Ishikawa (cell line): ENCODE measurements around the gene PLCH1.

ENCODE experiments used
- CEBPB ChIP-seq: IDR thresholded peaks from 2 replicates; pipeline ENCODE4 v1.6.1; 2012
- CREB1 ChIP-seq: IDR thresholded peaks from 2 replicates; pipeline ENCODE4 v1.6.1; 2012; ENCODE audit warnings: low read depth
- EGR1 ChIP-seq: IDR thresholded peaks from 2 replicates; pipeline ENCODE4 v1.6.1; 2012
- EP300 ChIP-seq: IDR thresholded peaks from 2 replicates; pipeline ENCODE4 v1.6.1; 2012; ENCODE audit warnings: borderline replicate concordance
- FOXM1 ChIP-seq: IDR thresholded peaks from 2 replicates; pipeline ENCODE4 v1.6.1; 2012; ENCODE audit warnings: low read depth, borderline replicate concordance
- NFIC ChIP-seq: IDR thresholded peaks from 2 replicates; pipeline ENCODE4 v1.6.1; 2012
- RAD21 ChIP-seq: IDR thresholded peaks from 2 replicates; pipeline ENCODE4 v1.6.1; 2012; ENCODE audit warnings: low read depth
- TAF1 ChIP-seq: IDR thresholded peaks from 2 replicates; pipeline ENCODE4 v1.6.1; 2012; ENCODE audit warnings: low read depth, mild to moderate bottlenecking
- TCF12 ChIP-seq: IDR thresholded peaks from 2 replicates; pipeline ENCODE4 v1.6.1; 2012; ENCODE audit warnings: low read depth
- TEAD4 ChIP-seq: IDR thresholded peaks from 2 replicates; pipeline ENCODE4 v1.6.1; 2012
- USF1 ChIP-seq: IDR thresholded peaks from 2 replicates; pipeline ENCODE4 v1.6.1; 2012
- YY1 ChIP-seq: IDR thresholded peaks from 2 replicates; pipeline ENCODE4 v1.6.1; 2012; ENCODE audit warnings: low read depth
- ZBTB7A ChIP-seq: IDR thresholded peaks from 2 replicates; pipeline ENCODE4 v1.6.1; 2012; ENCODE audit warnings: low read depth
- TF ChIP-seq, protein P1 (sequence below): IDR thresholded peaks from 2 replicates; pipeline ENCODE4 v1.6.1; 2012
- TF ChIP-seq, protein P2 (sequence below): IDR thresholded peaks from 2 replicates; pipeline ENCODE4 v1.6.1; 2012; ENCODE audit warnings: low read depth, mild to moderate bottlenecking

PLCH1 gene

DNA sequence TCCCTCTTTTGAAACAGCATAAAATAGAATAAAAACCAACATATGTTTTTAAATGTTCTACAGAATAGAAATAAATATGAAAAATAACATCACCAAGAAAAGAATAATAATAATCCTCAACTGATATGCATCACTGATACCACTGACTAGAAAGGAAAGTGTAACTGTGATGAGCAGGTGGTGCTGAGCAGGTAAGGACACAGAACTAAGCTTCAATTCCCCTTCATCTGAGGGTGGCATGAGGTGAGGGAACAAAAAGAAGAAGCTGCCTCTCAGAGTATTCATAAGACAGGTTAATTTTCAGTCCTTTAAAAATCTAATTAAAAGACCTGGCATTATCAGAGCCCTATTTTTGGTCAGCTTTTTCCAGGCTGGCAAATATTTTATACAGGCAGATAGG lies 216.3 kb downstream of the PLCH1 start:
- TF ChIP-seq NFIC (no peak), CEBPB (no peak), TAF1 (no peak), TCF12 (no peak), YY1 (no peak), TEAD4 (no peak), USF1 (no peak), EP300 (no peak)
- TF ChIP-seq, protein P1, sequence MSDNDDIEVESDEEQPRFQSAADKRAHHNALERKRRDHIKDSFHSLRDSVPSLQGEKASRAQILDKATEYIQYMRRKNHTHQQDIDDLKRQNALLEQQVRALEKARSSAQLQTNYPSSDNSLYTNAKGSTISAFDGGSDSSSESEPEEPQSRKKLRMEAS: no peak

DNA sequence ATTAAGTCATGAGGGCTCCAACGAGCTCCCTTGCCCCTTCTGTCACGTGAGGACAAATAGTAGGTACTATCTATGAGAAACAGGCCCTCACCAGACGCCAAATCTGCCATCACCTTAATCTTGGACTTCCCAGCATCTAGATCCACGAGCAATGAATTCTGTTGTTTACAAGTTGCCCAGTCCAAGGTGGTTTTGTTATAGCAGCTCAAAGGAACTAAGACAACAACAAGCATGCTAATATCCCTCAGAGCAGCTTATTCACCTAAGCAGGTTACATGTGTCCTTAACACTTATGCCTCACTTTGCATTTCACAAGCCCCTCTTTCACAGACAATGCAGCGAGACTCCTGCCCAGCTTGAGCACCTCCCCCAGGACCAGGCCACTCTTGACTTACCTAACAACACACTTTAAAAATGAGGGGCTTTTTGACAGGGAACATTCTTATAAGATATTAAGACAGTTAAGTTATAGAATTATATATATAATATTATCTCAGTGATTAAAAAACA lies 219.5 kb downstream of the PLCH1 start:
- no peak for TF ChIP-seq FOXM1
- TF ChIP-seq TEAD4: no peak

- no peak for TF ChIP-seq YY1
- TF ChIP-seq TAF1: no peak
- TF ChIP-seq, protein P1: no peak
- TF ChIP-seq CEBPB: no peak
- no peak for TF ChIP-seq ZBTB7A
- TF ChIP-seq RAD21: no peak
Measured at GRCh38 chr3:155520463-155520862, 224.4 kb downstream of the PLCH1 start.

- TF ChIP-seq EGR1 (no peak), USF1 (no peak), TEAD4 (no peak), CEBPB (no peak), RAD21 (no peak), FOXM1 (no peak), NFIC (no peak), EP300 (no peak), TCF12 (no peak)
- TF ChIP-seq, protein P1: no peak
- TF ChIP-seq, protein P2, sequence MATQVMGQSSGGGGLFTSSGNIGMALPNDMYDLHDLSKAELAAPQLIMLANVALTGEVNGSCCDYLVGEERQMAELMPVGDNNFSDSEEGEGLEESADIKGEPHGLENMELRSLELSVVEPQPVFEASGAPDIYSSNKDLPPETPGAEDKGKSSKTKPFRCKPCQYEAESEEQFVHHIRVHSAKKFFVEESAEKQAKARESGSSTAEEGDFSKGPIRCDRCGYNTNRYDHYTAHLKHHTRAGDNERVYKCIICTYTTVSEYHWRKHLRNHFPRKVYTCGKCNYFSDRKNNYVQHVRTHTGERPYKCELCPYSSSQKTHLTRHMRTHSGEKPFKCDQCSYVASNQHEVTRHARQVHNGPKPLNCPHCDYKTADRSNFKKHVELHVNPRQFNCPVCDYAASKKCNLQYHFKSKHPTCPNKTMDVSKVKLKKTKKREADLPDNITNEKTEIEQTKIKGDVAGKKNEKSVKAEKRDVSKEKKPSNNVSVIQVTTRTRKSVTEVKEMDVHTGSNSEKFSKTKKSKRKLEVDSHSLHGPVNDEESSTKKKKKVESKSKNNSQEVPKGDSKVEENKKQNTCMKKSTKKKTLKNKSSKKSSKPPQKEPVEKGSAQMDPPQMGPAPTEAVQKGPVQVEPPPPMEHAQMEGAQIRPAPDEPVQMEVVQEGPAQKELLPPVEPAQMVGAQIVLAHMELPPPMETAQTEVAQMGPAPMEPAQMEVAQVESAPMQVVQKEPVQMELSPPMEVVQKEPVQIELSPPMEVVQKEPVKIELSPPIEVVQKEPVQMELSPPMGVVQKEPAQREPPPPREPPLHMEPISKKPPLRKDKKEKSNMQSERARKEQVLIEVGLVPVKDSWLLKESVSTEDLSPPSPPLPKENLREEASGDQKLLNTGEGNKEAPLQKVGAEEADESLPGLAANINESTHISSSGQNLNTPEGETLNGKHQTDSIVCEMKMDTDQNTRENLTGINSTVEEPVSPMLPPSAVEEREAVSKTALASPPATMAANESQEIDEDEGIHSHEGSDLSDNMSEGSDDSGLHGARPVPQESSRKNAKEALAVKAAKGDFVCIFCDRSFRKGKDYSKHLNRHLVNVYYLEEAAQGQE: no peak
Measured at GRCh38 chr3:155519078-155519477, 225.8 kb downstream of the PLCH1 start.

DNA sequence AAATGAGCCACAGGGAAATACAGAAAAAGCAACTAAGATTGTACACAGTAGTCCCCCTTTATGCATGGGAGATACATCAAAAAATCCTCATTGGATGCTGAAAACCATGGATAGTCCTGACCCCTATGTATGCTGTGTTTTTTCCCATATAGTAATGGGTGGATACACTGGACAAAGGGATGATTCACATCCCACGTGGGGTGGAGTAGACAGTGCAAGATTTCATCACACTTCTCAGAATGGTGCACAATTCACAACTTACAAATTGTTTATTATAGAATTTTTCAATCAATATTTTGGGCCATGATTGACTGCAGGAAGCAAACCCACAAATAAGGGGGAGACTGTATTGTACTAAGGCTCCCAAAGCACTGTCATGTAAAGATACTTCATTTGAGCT lies 227.0 kb downstream of the PLCH1 start:
- TF ChIP-seq CREB1 (no peak), EGR1 (no peak), CEBPB (no peak), NFIC (no peak), ZBTB7A (no peak), EP300 (no peak)
- TF ChIP-seq, protein P1: no peak

DNA sequence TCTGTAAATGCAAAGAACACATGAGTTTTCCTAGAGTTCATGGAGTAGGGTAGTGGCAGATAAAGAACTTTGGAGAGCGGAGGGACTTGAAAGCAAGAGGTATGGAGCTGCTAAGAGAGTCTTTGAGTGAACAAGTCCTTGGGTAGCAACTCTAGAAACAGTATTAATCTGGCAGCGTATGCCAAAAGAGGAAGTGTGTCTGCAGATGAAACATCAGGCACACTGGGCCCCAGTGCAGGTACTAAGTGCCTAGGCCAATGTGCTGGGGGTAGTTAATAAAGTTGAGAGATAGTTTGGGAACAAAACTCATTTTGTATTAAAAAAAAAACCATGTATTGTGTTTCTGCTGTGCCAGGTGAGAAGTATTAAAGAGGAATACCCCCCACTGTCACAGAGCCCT lies 228.4 kb downstream of the PLCH1 start:
- TF ChIP-seq EGR1: no peak
- no peak for TF ChIP-seq YY1
- no peak for TF ChIP-seq RAD21
- TF ChIP-seq EP300: no peak
- TF ChIP-seq, protein P2: no peak
- no peak for TF ChIP-seq TAF1
- no peak for TF ChIP-seq ZBTB7A
- no peak for TF ChIP-seq USF1
- TF ChIP-seq NFIC: no peak
- no peak for TF ChIP-seq TEAD4
- no peak for TF ChIP-seq FOXM1
